HG03025 (cell line): ENCODE results near the gene GPATCH2.

Source experiments
- ATAC-seq: cut with Tn5 transposase; IDR thresholded peaks from one replicate; pipeline ENCODE4 v1.9.1; 2021; ENCODE audit warnings: mild to moderate bottlenecking, moderate library complexity; ENCODE audit not compliant: unreplicated experiment, low FRiP score

Gene GPATCH2

GRCh38 chr1:217630711-217631591, at the start of gene GPATCH2, which contains the start of gene SPATA17:
GPATCH2 (minus strand) TSS chr1:217631090; CDS start chr1:217630971, 119 bp downstream.
SPATA17 (plus strand) TSS chr1:217631344; CDS start chr1:217631379, 35 bp downstream.
- ATAC-seq, result peak; percentile 98

GRCh38 chr1:217674028-217674729, 43.3 kb upstream of the GPATCH2 start:
- ATAC-seq, result no peak

GRCh38 chr1:217673387-217673786, 42.5 kb upstream of the GPATCH2 start:
- ATAC-seq, result no peak

- ATAC-seq, result no peak
Measured at GRCh38 chr1:217668351-217668940, 37.6 kb upstream of the GPATCH2 start.

GRCh38 chr1:217661407-217661806, 30.5 kb upstream of the GPATCH2 start:
- no peak for ATAC-seq

GRCh38 chr1:217660353-217661062, 29.6 kb upstream of the GPATCH2 start:
- peak; percentile 63 for ATAC-seq

- no peak for ATAC-seq
Measured at GRCh38 chr1:217650674-217651073, 19.8 kb upstream of the GPATCH2 start.

GRCh38 chr1:217647791-217648190, 16.9 kb upstream of the GPATCH2 start:
- no peak for ATAC-seq

GRCh38 chr1:217642455-217642854, 11.6 kb upstream of the GPATCH2 start:
- ATAC-seq, result no peak

- no peak for ATAC-seq
Measured at GRCh38 chr1:217627431-217627830, 3.5 kb downstream of the GPATCH2 start.

GRCh38 chr1:217626321-217626720, 4.6 kb downstream of the GPATCH2 start:
- ATAC-seq, result no peak

GRCh38 chr1:217622042-217622441, 8.8 kb downstream of the GPATCH2 start:
- ATAC-seq, result no peak

GRCh38 chr1:217620814-217621213, 10.1 kb downstream of the GPATCH2 start:
- ATAC-seq, result peak; percentile 100

- ATAC-seq, result no peak
Measured at GRCh38 chr1:217617126-217617525, 13.8 kb downstream of the GPATCH2 start.

GRCh38 chr1:217614200-217614712, 16.6 kb downstream of the GPATCH2 start:
- ATAC-seq, result no peak

GRCh38 chr1:217605390-217605789, 25.5 kb downstream of the GPATCH2 start:
- ATAC-seq, result no peak

GRCh38 chr1:217602380-217602779, 28.5 kb downstream of the GPATCH2 start:
- ATAC-seq, result no peak

GRCh38 chr1:217599154-217599553, 31.7 kb downstream of the GPATCH2 start:
- no peak for ATAC-seq

GRCh38 chr1:217590598-217590997, 40.3 kb downstream of the GPATCH2 start:
- no peak for ATAC-seq

- no peak for ATAC-seq
Measured at GRCh38 chr1:217586586-217586985, 44.3 kb downstream of the GPATCH2 start.
